ENCODE measurements around the gene MAGEF1.
A peak's percentile ranks its signal among the peaks of the same experiment; 100 is the strongest.
"Not testable (repeated sequence)": the region's sequence is repeated elsewhere in the genome, so short reads cannot be mapped to it uniquely, and the experiment has no call there.

MAGEF1 gene

GRCh38 chr3:184742676-184743135 lies 30.8 kb upstream of the MAGEF1 start:
- DNase-seq (ENCODE audit: low spot score) = no peak

- DNase-seq (ENCODE audit: low spot score) = no peak
Measured at GRCh38 chr3:184741798-184742675, 30.2 kb upstream of the MAGEF1 start.

- no peak for DNase-seq (ENCODE audit: low spot score)
Measured at GRCh38 chr3:184741259-184741556, 29.3 kb upstream of the MAGEF1 start.

- DNase-seq (ENCODE audit: low spot score) = no peak
Measured at GRCh38 chr3:184740509-184741258, 28.8 kb upstream of the MAGEF1 start.

GRCh38 chr3:184739594-184740505 lies 28.0 kb upstream of the MAGEF1 start:
- no peak for DNase-seq (ENCODE audit: low spot score)

GRCh38 chr3:184738982-184739381 lies 27.1 kb upstream of the MAGEF1 start:
- no peak for DNase-seq (ENCODE audit: low spot score)

GRCh38 chr3:184738506-184738890 lies 26.6 kb upstream of the MAGEF1 start:
- no peak for DNase-seq (ENCODE audit: low spot score)

- peak; percentile 89 for DNase-seq (ENCODE audit: low spot score)
Measured at GRCh38 chr3:184737641-184738505, 26.0 kb upstream of the MAGEF1 start.

GRCh38 chr3:184737063-184737462 lies 25.2 kb upstream of the MAGEF1 start:
- no peak for DNase-seq (ENCODE audit: low spot score)

- DNase-seq (ENCODE audit: low spot score) = no peak
Measured at GRCh38 chr3:184734903-184735701, 23.2 kb upstream of the MAGEF1 start.

- DNase-seq (ENCODE audit: low spot score) = no peak
Measured at GRCh38 chr3:184733971-184734608, 22.2 kb upstream of the MAGEF1 start.

- no peak for DNase-seq (ENCODE audit: low spot score)
Measured at GRCh38 chr3:184733181-184733580, 21.3 kb upstream of the MAGEF1 start.

GRCh38 chr3:184731786-184732537 lies 20.1 kb upstream of the MAGEF1 start:
- no peak for DNase-seq (ENCODE audit: low spot score)

GRCh38 chr3:184730924-184731323 lies 19.1 kb upstream of the MAGEF1 start:
- DNase-seq (ENCODE audit: low spot score) = no peak

GRCh38 chr3:184729154-184729553 lies 17.3 kb upstream of the MAGEF1 start:
- not testable (repeated sequence) for DNase-seq (ENCODE audit: low spot score)

- DNase-seq (ENCODE audit: low spot score) = no peak
Measured at GRCh38 chr3:184728010-184728527, 16.2 kb upstream of the MAGEF1 start.

- peak; percentile 56 for DNase-seq (ENCODE audit: low spot score)
Measured at GRCh38 chr3:184727357-184728009, 15.6 kb upstream of the MAGEF1 start.

GRCh38 chr3:184726497-184726896 lies 14.6 kb upstream of the MAGEF1 start:
- no peak for DNase-seq (ENCODE audit: low spot score)
